ENCODE results near the gene FBXW11.

DNA sequence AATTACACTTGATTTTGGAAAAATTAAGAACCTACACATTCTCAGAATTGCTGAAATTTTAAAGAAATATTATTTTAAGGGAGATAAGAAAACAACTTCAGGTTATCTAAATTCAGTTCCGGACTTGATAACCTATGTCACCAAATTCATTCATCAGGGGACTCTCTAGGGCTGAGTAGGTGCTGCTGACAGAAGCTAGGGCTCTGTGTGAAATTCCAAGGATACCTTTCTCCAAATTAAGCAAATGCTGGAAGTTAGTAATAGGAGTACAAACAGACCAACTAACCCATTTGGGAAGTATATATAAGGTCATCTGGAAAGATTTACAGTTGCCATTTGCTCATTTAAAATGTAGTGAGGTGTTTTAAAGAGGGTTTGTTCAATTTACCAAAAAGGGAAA, 136.5 kb downstream of the FBXW11 start:
- TF ChIP-seq, protein P1, sequence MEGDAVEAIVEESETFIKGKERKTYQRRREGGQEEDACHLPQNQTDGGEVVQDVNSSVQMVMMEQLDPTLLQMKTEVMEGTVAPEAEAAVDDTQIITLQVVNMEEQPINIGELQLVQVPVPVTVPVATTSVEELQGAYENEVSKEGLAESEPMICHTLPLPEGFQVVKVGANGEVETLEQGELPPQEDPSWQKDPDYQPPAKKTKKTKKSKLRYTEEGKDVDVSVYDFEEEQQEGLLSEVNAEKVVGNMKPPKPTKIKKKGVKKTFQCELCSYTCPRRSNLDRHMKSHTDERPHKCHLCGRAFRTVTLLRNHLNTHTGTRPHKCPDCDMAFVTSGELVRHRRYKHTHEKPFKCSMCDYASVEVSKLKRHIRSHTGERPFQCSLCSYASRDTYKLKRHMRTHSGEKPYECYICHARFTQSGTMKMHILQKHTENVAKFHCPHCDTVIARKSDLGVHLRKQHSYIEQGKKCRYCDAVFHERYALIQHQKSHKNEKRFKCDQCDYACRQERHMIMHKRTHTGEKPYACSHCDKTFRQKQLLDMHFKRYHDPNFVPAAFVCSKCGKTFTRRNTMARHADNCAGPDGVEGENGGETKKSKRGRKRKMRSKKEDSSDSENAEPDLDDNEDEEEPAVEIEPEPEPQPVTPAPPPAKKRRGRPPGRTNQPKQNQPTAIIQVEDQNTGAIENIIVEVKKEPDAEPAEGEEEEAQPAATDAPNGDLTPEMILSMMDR (IDR thresholded peaks at IDR 0.05), result no peak
- TF ChIP-seq POLR2A (IDR thresholded peaks at IDR 0.05), result no peak

Data from body of pancreas (tissue), 4 donors.